Endothelial cell (in vitro differentiated cells): ENCODE measurements around the gene CTNNA3. TPM values are rescaled to one million over a fixed set of nuclear protein-coding genes. Genes with fewer than 3 reads are reported as not detected.

Experiments
- DNase-seq: peaks from one replicate; pipeline ENCODE4 v3.0.0; 2021; ENCODE audit warnings: low spot score
- H3K27ac Mint-ChIP-seq: one replicate; pipeline ENCODE4 v1.8.0; 2021; ENCODE audit warnings: mixed read lengths, inconsistent platforms; ENCODE audit not compliant: unreplicated experiment
- H3K27me3 Mint-ChIP-seq: one replicate; pipeline ENCODE4 v1.8.0; 2021; ENCODE audit warnings: mild to moderate bottlenecking, moderate library complexity, mixed read lengths, inconsistent platforms; ENCODE audit not compliant: unreplicated experiment
- H3K36me3 Mint-ChIP-seq: one replicate; pipeline ENCODE4 v1.8.0; 2021; ENCODE audit warnings: mild to moderate bottlenecking, low read depth, mixed read lengths, inconsistent platforms; ENCODE audit not compliant: unreplicated experiment
- H3K4me1 Mint-ChIP-seq: one replicate; pipeline ENCODE4 v1.8.0; 2021; ENCODE audit warnings: mild to moderate bottlenecking, mixed read lengths, inconsistent platforms; ENCODE audit not compliant: unreplicated experiment
- H3K4me3 Mint-ChIP-seq: one replicate; pipeline ENCODE4 v1.8.0; 2021; ENCODE audit warnings: mild to moderate bottlenecking, mixed read lengths, inconsistent platforms; ENCODE audit not compliant: unreplicated experiment
- H3K9me3 Mint-ChIP-seq: one replicate; pipeline ENCODE4 v1.8.0; 2021; ENCODE audit warnings: mixed read lengths, inconsistent platforms; ENCODE audit not compliant: unreplicated experiment
- microRNA-seq: library from miRNA; unstranded; fragments of <30 nt; microRNA quantifications from one replicate; pipeline ENCODE4, GENCODE V29; 2020; ENCODE audit not compliant: unreplicated experiment
- total RNA-seq: library from RNA; stranded (reverse); fragmentation: NEBNext Ultra II Directional; extraction: Animal tissue kit (Norgen Biotek cat#: 25700); gene quantifications from one replicate; pipeline ENCODE4 v1.2.1, GENCODE V29; 2021; ENCODE audit not compliant: unreplicated experiment
- TF ChIP-seq, protein P1 (sequence below): fragments of 200-600 bp; sonication (generic); IDR thresholded peaks from one replicate; pipeline ENCODE4 v1.5.0; 2021; ENCODE audit warnings: antibody characterized with exemption; ENCODE audit not compliant: unreplicated experiment

The CTNNA3 gene
- total RNA-seq, 1 donor from 2014 or later: 2.3 TPM

GRCh38 chr10:65891073-65891981 lies 1804.7 kb downstream of the CTNNA3 start:
- TF ChIP-seq, protein P1, sequence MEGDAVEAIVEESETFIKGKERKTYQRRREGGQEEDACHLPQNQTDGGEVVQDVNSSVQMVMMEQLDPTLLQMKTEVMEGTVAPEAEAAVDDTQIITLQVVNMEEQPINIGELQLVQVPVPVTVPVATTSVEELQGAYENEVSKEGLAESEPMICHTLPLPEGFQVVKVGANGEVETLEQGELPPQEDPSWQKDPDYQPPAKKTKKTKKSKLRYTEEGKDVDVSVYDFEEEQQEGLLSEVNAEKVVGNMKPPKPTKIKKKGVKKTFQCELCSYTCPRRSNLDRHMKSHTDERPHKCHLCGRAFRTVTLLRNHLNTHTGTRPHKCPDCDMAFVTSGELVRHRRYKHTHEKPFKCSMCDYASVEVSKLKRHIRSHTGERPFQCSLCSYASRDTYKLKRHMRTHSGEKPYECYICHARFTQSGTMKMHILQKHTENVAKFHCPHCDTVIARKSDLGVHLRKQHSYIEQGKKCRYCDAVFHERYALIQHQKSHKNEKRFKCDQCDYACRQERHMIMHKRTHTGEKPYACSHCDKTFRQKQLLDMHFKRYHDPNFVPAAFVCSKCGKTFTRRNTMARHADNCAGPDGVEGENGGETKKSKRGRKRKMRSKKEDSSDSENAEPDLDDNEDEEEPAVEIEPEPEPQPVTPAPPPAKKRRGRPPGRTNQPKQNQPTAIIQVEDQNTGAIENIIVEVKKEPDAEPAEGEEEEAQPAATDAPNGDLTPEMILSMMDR: no peak
- no peaks in the 10 kb centered on the region for H3K4me1 Mint-ChIP-seq

DNA sequence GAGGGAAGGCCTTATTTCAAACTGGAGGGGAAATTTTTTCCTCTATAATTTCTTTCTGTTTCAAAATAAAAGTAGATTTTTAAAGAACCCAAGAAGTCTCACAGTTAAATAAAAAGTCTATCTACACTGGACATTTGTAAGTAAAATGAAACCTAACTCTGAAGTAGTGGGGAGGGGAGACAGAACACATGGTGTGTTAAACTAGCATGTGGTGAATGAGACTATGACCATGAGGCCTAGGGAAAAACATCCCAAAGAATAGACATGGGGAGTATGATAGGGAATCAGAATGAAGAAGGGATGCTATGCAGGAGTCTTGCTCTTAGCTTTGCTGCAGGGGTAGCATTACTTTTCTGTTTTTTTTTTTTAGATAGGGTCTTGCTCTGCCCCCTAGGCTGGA lies 1831.5 kb downstream of the CTNNA3 start:
- H3K27me3 Mint-ChIP-seq: no peaks in the 10 kb centered on the region
- no peak overlapping the region for H3K27ac Mint-ChIP-seq
- no peaks in the 10 kb centered on the region for H3K9me3 Mint-ChIP-seq
- no peak overlapping the region for H3K4me3 Mint-ChIP-seq
- no peaks in the 10 kb centered on the region for H3K4me1 Mint-ChIP-seq
- TF ChIP-seq, protein P1: no peak
- DNase-seq: no peak
- H3K36me3 Mint-ChIP-seq: no peaks in the 10 kb centered on the region

More at GRCh38 chr10:65891073-65891981, 1804.7 kb downstream of the CTNNA3 start:
- no peaks in the 10 kb centered on the region for H3K36me3 Mint-ChIP-seq
- H3K27ac Mint-ChIP-seq: no peak overlapping the region
- H3K9me3 Mint-ChIP-seq: no peaks in the 10 kb centered on the region
- no peak for DNase-seq
- H3K4me3 Mint-ChIP-seq: no peak overlapping the region
- peaks cover 2% of the 10 kb centered on the region for H3K27me3 Mint-ChIP-seq

GRCh38 chr10:65864036-65864435 lies 1832.0 kb downstream of the CTNNA3 start:
- Mint-ChIP-seq H3K9me3 (no peaks in the 10 kb centered on the region), H3K27me3 (no peaks in the 10 kb centered on the region), H3K27ac (no peak overlapping the region), H3K4me1 (no peaks in the 10 kb centered on the region), H3K4me3 (no peak overlapping the region), H3K36me3 (no peaks in the 10 kb centered on the region)
- DNase-seq: no peak
- TF ChIP-seq, protein P1: no peak

Small RNA genes lying within 50 kb of the gene (microRNA-seq; reads per million reads assigned to microRNA genes)
- gene MIR7151: not detected

Other genes with a start within 250 kb of the CTNNA3 start
- 2.6 TPM for gene DNAJC12, start 142.0 kb upstream of the CTNNA3 start, total RNA-seq
- gene SIRT1, start 188.5 kb upstream of the CTNNA3 start, total RNA-seq: 17.3 TPM